GM21515 (cell line): ENCODE measurements around the gene CCDC158.
"Not testable (repeated sequence)": the region's sequence is repeated elsewhere in the genome, so short reads cannot be mapped to it uniquely, and the experiment has no call there.

Source experiments
- ATAC-seq: cut with Tn5 transposase; IDR thresholded peaks from one replicate; pipeline ENCODE4 v1.9.1; 2021; ENCODE audit not compliant: unreplicated experiment

Gene CCDC158

DNA sequence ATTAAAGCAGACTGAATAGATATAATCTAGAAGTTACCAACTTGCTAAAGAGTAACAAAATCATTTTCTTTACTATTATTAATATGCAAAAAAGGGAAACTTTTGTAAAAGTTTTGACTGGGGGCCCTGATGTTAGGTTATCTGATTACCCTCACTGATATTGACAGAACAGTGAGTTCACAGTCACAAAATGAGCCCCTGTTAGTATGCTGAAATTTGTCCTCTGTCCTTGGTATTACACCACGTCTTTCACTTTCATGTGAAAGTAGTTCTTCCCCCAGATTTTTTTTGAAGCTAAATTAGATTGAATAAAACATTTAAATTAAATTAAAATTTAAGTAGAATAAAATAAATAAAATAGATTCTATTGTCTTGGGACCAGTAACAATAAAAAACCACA, 108.5 kb downstream of the CCDC158 start:
- ATAC-seq, result no peak

DNA sequence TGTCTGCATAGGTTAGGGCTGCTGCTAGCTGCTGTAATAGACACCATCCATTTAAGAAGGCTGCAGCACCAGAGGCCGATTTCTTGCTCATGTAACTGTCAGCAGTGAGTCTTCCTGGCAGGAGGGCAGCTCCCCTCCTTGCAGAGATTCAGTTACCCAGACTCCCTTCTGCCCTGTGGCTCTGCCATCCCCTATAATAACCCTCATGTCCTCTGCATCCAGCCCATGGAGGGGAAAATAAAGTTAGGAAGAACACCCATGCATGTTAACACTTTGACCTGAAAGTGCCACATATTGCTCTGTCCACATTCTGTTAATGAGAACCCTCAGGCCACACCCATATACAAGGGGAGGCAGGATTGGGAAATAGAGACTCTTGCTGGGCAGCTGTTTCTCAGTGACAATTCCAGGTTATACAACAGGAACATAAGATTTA, 109.0 kb downstream of the CCDC158 start:
- ATAC-seq, result no peak

DNA sequence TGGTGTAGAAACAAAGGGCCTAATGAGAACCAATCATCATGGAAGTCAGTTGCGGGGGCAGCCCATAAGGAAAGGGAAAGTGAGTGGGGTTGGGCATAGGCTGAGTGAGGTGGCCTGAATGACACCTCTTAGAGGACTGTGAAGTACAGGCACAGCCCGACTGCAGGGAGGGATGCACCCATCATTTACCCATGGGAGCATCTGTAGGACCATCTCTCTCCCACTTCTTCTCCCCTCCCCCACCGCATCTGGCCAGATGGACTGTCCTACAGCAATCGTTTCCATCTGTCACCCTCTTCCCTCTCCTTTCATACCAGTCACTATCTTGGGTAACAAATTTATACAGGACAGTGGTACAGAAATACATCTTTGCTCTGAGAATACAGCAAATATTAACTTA, 110.3 kb downstream of the CCDC158 start:
- ATAC-seq, result no peak

DNA sequence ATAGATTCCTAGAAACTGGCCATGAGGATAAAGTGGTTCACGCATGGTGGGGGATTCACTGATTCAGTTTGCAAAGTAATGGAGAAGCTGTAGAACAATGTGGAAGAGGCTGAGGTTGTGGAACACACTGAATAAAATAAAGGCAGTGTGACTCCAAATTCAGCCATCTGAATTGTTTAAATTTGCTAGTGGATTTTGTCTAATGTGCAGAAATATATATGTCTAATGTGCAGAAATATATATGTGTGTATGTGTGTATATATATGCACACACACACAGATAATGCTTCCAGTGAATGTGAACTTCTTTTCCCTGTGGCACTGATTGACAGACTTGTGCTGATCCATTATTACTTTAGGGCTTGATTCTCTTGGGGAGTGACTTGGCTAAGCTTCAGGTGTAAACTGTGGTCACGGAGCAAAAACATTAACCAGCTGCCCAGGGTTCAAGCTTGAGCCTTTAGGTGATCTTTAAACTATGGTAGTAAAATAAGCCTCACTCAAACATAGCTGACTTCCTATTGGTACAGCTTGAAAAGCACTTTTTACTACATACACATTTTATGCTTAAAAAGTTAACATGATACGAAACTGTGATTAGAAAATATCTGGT, 110.9 kb downstream of the CCDC158 start:
- ATAC-seq, result no peak

DNA sequence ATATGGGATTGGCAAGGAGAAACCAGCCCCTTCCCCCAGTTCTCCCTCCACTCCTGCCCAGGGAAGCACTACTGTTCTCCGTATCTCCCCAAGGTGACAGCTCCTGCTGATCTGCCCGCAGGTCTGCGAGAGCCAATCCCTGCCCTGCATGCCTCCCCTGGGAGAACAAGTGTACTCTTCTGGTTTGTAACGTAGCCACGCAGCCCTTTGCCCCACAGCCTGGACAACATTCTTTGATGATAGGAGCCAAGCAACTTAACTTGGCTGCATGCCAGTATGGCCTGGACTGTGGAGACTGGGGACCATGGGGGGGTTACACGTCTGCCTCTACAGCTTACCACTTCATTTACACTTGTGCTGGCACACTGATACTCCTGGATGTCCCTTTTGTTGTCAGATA, 112.4 kb downstream of the CCDC158 start:
- ATAC-seq, result no peak

DNA sequence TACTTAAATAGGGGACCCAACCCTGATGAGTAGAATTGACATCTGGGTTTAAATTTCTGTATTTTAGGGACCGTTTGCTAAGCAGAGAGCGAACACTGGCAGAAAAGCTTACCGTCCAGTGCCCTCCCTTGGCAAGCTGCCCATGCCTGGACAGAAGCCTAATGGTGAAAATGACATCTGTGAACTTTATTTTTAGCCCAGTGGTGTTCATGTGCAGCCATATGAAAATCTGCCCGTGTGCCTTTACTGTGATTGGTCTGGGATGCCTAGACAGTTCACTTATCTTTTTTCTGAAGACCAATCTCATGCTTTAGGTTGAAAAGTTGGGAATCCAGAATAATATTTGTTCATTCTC, 113.3 kb downstream of the CCDC158 start:
- no peak for ATAC-seq

DNA sequence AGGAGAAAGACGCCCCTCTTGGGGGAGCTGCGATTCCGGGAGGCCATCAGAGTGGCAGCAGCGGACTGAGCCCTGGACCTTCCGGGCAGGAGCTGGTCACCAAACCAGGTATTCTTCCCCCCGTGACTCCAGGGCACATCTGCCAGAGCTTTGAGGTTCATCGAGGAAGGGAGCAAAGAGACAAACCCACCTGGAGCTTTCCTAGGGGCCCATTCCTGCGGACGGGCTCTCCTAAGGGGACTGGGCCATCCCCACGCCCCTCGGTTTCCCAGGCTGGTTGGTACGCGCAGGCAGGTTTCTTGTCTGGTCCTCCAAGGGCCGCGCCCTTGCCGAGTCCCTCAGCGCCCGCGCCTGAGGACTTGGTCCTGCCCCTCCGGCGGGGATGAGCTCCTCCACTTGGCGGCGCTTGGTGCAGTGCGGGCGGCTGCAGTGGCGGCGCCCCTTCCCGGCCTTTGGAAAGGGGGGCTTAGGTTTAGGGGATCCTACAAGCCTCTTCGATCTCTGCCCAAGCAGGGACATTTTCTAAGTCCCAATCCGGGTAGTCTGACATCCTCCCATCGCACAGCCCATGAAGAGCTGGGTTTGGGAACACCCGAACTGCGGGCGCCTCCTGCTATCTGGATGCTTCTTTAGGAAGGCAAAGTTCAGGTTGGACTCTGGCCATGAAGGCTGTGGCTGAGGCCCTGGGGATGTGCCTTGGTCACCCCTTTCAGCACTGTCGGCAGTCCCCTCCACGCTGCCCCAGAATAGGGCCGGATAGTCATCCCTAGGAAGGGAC, 113.9 kb downstream of the CCDC158 start:
- ATAC-seq, result no peak

DNA sequence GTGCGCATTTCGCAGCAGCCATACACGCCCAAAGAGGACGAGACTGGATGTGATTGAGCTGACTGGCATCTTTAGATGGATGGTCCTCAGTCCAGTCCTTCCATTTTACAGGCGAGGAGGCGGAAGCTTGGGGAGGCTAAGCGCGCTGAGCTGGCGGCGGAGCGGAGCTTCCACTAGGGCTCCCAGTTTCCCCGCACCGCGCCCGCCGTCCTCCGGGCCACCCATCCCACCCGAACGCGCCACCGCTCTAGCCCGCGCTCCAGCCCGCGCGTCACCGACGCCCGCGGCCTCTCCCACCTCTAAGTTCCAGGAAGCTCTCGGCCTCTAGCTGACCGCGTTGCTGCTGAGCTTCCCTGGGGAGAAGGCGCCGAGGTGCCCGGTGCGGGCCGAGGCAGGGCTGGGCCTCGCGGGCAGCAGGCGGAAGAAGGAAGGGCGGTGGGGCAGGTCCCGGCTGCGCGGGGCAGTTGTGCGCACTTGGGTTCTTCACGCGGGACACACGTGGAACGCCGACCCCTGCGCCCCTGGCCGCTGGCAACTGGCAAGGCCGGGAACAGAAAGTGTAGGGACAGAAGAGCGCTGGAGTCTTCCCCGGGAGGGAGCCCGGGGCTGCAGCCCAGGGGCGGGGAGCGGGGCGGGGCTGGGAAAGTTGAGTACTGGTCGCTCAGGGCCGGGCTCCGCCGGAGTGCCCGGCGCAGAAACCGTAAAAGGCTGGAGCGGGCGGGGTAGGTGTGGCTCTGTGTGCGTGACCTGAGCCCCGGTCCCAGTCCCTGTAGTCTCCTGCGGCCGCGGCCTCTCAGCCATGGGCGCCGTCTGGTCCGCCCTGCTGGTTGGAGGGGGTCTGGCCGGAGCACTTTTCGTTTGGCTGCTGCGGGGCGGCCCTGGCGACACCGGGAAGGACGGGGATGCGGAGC, 114.7 kb downstream of the CCDC158 start, which contains the start of gene STBD1:
Gene STBD1 (plus strand): TSS at position 763 of the 911 bp plus-strand sequence. CDS start 37 bp downstream, at position 800.
- ATAC-seq, result no peak

DNA sequence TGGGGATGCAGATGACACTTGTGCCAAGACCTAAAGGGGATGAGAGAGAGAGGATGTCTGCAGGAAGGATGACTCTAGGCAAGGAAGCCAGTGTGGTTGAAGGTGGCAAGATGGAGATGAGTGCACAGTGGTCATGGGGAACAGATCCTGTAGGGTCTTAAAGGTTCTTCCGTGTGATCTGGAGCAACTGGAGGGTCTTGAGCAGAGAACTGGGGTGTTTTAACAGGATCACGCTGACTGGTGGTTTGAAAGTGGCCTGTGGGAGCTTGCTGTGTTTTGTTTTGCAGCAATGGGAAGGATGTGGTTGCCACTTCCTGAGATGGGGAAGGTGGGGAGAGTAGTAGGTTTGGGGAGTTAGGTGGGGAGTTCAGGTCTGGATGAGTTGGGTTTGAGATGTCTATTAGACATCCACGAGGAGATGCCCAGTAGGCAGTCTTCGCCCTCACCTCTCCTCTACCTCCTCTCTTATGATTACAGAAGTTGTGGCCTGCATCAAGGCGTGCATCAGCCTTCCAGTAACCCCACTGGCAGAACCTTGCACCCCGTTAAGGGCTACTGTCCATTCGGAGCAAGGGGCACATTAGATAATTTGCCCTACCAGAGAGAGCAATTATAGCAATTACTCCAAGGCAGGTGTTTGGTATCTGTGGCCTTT, 115.8 kb downstream of the CCDC158 start:
- ATAC-seq, result no peak

DNA sequence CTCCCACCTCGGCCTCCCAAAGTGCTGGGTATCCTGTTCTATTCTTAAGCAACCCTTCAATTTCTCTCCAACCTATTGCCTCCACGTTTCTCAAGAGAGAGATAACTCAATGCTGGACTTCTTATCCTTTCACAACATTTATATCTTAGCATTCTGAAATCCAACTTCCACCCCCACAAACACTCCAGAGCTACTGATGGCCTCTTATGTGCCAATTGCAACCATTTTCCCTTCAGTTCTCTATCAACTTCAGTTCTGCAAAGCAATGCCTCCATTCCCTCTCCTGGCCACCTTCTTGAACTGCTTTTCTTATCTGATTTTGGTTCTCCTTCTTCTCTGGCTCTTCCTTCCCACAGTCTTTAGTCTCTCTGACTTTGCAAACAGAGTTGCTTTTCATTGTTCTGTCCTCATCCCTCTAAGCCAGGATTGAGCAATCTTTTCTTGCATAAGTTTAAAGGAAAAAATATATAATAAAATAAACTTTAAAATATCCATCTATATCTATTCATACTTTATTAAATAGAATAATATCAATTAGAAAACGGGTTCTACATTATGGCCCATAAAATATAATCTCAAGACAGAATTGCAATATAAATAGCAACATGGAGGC, 118.0 kb downstream of the CCDC158 start:
- ATAC-seq, result no peak

DNA sequence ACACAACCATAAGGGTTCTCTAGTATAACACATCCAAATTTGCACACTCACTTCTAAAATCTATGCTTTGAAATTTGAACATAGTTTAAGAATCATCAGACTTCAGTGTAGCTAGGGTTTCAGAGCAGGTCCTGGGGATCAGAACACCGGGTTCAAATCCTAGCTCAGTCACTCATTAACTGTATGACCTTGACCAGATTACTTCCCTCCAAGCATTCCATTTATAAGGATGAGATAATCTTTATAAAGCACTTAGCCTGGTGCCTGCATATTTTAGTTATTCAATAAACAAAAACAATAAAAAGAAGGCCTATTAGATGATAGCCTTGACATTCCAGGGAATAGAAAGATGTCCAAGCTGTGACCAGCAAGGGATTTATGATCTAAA, 119.2 kb downstream of the CCDC158 start:
- ATAC-seq, result no peak

DNA sequence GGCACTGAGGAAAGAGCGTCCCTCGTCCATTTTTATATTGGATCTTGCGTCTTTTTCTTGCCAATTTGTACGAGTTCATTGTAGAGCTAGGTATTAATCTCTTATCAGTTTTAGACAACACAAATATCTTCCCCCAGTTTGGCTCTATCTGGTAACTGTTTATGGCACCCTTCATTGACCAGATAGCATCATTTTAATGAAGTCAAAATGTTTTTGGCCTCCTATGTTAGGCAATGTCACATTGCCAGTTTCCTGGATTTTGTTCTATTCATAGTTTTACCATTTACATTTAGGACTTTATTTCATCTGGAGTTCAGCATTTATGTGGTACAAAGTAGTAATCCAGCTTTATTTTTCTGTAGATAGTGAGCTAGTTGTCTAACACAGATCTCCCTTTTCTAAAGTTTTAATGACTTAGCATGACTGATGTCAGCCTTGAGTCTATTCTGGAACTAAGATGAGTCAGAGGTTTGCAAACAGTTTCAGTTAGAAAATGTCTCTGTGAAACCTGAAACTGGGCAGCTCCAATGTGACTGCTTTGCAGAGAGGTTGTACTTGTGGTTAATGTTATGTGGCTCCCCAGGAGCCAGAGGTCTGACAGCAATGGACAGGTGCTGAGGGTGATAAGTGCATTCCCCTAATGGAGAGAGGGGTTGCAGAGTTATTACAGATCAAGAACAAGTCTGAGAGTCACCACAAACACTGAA, 119.7 kb downstream of the CCDC158 start:
- ATAC-seq, result peak; percentile 99

DNA sequence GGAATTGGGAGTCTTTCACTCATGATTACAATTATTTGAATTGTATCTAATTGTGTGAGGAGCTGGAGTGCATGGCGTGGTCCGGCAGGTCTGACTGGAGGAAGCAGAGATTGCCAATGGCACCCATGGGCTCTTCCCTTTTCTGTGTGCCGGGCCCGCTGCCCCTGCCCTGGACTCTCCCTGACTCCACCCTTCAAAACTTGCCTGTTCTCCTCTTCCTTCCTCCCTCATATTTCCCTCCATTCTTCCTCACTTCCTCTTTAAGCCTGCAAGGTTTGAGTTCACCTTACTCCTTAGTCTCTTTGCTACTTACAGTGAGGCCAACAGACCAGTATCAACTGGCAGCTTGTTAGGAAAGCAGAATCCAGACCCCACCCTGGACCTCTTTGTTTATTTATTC, 120.9 kb downstream of the CCDC158 start:
- no peak for ATAC-seq

DNA sequence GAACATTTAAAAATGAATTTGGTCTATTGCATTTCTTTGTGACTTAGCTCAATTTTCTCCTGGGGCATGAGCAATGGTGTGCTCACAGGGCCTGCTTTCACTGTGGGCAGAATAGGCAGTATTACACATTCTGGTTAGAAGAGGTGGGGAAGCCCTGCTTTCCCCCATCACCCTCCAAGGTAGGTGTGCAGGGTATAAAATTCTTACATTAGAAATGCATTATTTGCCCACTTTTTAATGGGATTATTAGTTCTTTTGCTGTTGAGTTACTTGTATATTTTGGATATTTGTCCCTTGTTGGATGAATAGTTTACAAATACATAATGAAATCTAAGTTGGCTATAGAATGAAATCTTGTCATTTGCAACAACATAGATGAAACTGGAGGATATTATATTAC, 122.7 kb downstream of the CCDC158 start:
- ATAC-seq, result no peak

DNA sequence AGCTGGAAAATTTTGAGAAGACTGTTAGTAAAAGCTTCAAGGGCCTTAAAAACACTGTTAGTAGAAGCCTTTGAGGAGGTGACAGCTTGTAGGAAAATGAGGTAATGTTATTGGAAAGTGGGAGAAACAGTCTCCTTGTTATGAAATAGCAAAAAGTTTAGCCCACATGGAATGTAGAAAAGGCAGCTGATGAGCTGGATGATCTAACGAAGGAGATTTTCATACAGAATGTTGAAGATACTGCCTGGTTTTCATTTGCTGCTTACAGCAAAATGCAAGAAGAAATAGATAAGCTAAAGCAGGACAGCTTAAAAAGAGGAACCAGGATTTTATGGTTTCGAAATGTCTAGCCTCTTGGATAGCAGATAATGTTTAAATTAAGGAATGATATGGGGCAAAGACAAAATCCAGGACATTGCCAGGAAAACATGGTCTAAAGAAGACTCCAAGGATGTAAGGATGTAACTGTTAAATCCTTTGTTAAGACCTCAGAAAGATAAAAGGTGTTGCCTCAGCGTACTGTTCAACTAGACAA, 124.6 kb downstream of the CCDC158 start:
- ATAC-seq, result no peak

DNA sequence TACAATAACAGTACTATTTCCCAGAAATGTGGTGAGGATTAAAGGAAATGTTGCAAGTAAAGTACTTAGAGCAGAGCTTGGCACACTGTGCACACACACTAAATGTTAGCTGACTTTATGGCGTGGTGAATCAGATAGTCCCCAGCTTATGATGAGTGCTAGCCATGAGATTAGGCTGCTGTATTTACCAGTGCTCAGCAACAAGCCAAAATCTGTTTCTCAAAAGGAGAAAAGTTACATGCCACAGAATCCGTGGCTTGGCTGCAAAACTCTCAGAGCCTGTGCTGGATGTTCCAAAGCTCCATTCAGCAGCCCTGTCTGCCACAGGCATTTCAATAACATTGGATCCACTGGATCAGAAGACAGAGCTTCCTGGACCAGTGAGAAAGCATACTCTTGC, 127.2 kb downstream of the CCDC158 start:
- no peak for ATAC-seq

DNA sequence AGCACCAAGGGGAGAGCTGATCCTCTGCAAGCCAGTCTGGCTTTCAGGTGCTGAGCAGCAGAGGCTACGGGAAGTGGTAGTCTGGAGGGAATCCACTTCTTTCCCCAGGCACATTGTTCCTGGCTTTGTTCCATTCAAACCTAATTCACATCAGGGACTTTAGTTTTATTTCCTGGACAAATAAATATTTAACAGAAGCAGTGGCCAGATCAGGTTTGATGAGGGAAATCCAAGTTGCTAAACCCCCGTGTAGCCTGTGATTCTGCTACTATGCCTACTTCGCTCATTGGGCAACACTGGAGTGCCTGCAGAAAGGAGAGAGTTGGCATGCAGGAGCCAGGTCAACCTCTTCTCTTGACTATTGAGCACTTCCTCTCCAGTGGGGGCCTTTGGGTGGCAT, 128.2 kb downstream of the CCDC158 start:
- ATAC-seq, result no peak

DNA sequence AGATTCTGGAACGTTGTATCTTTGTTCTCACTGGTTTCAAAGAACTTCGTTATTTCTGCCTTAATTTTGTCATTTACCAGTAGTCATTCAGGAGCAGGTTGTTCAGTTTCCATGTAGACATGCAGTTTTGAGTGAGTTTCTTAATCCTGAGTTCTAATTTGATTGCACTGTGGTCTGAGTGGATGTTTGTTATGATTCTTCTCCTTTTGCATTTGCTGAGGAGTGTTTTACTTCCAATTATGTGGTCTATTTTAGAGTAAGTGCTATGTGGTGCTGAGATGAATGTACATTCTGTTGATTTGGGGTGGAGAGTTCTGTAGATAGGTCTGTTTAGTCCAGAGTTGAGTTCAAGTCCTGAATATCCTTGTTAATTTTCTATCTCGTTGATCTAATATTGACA, 133.1 kb downstream of the CCDC158 start:
- ATAC-seq, result not testable (repeated sequence)

DNA sequence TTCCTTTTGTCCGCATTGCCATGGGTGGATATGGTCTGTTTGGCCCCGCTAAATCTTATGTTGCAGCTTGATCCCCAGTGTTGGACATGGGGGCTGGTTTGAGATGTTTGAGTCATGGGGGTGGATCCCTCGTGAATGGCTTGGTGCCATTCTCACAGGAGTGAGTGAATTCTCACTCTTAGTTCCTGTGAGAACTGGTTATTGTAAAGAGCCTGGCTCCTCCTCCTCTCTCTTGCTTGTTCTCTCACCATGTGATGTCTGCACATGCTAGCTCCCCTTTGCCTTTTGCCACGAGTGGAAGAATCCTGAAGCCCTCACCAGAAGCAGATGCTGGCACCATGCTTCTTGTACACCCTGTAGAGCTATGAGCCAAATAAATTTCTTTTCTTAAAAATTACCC, 137.0 kb downstream of the CCDC158 start:
- ATAC-seq, result no peak
